Smooth muscle cell (in vitro differentiated cells): Measurements from ENCODE around the gene CBR1. TPM values are rescaled to one million over a fixed set of nuclear protein-coding genes. Genes with fewer than 3 reads are reported as not detected.

Experiments
- DNase-seq: peaks from one replicate; lab custom pipeline; 2025; ENCODE audit not compliant: unreplicated experiment; lab: John Stamatoyannopoulos, UW
- H2AFZ ChIP-seq: fragments of 200-600 bp; sonication (generic); 2 replicates; pipeline ENCODE4 v1.6.0; 2016; ENCODE audit warnings: antibody characterized with exemption, low read depth, mild to moderate bottlenecking
- H3F3A ChIP-seq: fragments of 200-600 bp; sonication (generic); 2 replicates; pipeline ENCODE4 v1.6.0; 2017; ENCODE audit warnings: antibody characterized with exemption, low read depth
- H3K27ac ChIP-seq: fragments of 200-600 bp; sonication (generic); 2 replicates; pipeline ENCODE4 v1.5.1; 2016; ENCODE audit warnings: low read depth, mild to moderate bottlenecking
- H3K27me3 ChIP-seq: fragments of 200-600 bp; sonication (generic); 2 replicates; pipeline ENCODE4 v1.6.1; 2016; ENCODE audit warnings: low read depth, mild to moderate bottlenecking
- H3K36me3 ChIP-seq: fragments of 200-600 bp; sonication (generic); 2 replicates; pipeline ENCODE4 v1.5.1; 2016; ENCODE audit warnings: low read depth
- H3K4me1 ChIP-seq: fragments of 200-600 bp; sonication (generic); 2 replicates; pipeline ENCODE4 v1.5.1; 2016; ENCODE audit warnings: low read depth
- H3K4me2 ChIP-seq: fragments of 200-600 bp; sonication (generic); 2 replicates; pipeline ENCODE4 v1.6.0; 2016; ENCODE audit warnings: mild to moderate bottlenecking
- H3K4me3 ChIP-seq: fragments of 200-600 bp; sonication (generic); 2 replicates; pipeline ENCODE4 v1.5.1; 2016; ENCODE audit warnings: mild to moderate bottlenecking
- H3K79me2 ChIP-seq: fragments of 200-600 bp; sonication (generic); 2 replicates; pipeline ENCODE4 v1.6.0; 2016; ENCODE audit warnings: low read depth, mild to moderate bottlenecking
- H3K9ac ChIP-seq: fragments of 200-600 bp; sonication (generic); 2 replicates; pipeline ENCODE4 v1.6.0; 2016; ENCODE audit warnings: low read depth
- H3K9me3 ChIP-seq: fragments of 200-600 bp; sonication (generic); replicated peaks from 2 replicates; pipeline ENCODE4 v1.5.1; 2016; ENCODE audit warnings: low read depth
- H4K20me1 ChIP-seq: fragments of 200-600 bp; sonication (generic); 2 replicates; pipeline ENCODE4 v1.6.0; 2016; ENCODE audit warnings: low read depth
- CTCF ChIP-seq: fragments of 200-600 bp; sonication (generic); IDR thresholded peaks from 2 replicates; pipeline ENCODE4 v1.5.1; 2017; ENCODE audit warnings: borderline replicate concordance, mild to moderate bottlenecking, antibody characterized with exemption; ENCODE audit not compliant: insufficient read depth, poor library complexity, severe bottlenecking
- WGBS: methylation state at CpG from one replicate; pipeline ENCODE4 v1.1.7; 2016; ENCODE audit warnings: low lambda C conversion rate; 5-methylcytosine and 5-hydroxymethylcytosine counted together
- polyA plus RNA-seq: library from polyadenylated mRNA; unstranded; fragments of >200 nt; fragmentation: Nextera tagmentation; extraction: Ambion mirVana; gene quantifications from 2 replicates; pipeline ENCODE4 v1.2.1, GENCODE V29; 2016
- total RNA-seq: library from RNA; depleted of rRNA; stranded (reverse); fragments of >200 nt; gene quantifications from 2 replicates; pipeline ENCODE4 v1.2.3, GENCODE V29; 2014

The CBR1 gene
- total and polyA plus RNA-seq, 2 experiments from 2014 or later = 67.1 to 90.7 TPM

GRCh38 chr21:36044056-36044455, 25.8 kb upstream of the CBR1 start:
- no peak for DNase-seq
- H3K27ac ChIP-seq = no peak overlapping the region
- H3K9me3 ChIP-seq = no peaks in the 10 kb centered on the region
- H3K4me2 ChIP-seq = no peak overlapping the region
- H3K27me3 ChIP-seq = no peaks in the 10 kb centered on the region
- H4K20me1 ChIP-seq = peaks cover 4% of the 10 kb centered on the region
- H3K9ac ChIP-seq = no peak overlapping the region
- no peak overlapping the region for H3K4me3 ChIP-seq
- WGBS = 69% methylated on average over 10 of the region's 10 CpGs
- no peaks in the 10 kb centered on the region for H3K79me2 ChIP-seq
- H3K36me3 ChIP-seq = peaks cover 19% of the 10 kb centered on the region
- no peak for TF ChIP-seq CTCF
- no peaks in the 10 kb centered on the region for H3F3A ChIP-seq
- no peak overlapping the region for H2AFZ ChIP-seq
- no peaks in the 10 kb centered on the region for H3K4me1 ChIP-seq

GRCh38 chr21:36045993-36046392, 23.8 kb upstream of the CBR1 start:
- H3K4me2 ChIP-seq = no peak overlapping the region
- H3K27me3 ChIP-seq = no peaks in the 10 kb centered on the region
- no peak overlapping the region for H3K4me3 ChIP-seq
- no peak for TF ChIP-seq CTCF
- H3K4me1 ChIP-seq = no peaks in the 10 kb centered on the region
- no peak overlapping the region for H2AFZ ChIP-seq
- H3K27ac ChIP-seq = no peak overlapping the region
- peaks cover 19% of the 10 kb centered on the region for H3K36me3 ChIP-seq
- 86% methylated on average over 1 of the region's 1 CpG for WGBS
- no peaks in the 10 kb centered on the region for H3F3A ChIP-seq
- no peak for DNase-seq
- H4K20me1 ChIP-seq = peaks cover 4% of the 10 kb centered on the region
- H3K9ac ChIP-seq = no peak overlapping the region
- no peaks in the 10 kb centered on the region for H3K9me3 ChIP-seq
- no peaks in the 10 kb centered on the region for H3K79me2 ChIP-seq

- Histone ChIP-seq H4K20me1 (peaks cover 4% of the 10 kb centered on the region), H3K4me2 (no peak overlapping the region), H3K36me3 (peaks cover 19% of the 10 kb centered on the region), H3K9me3 (no peaks in the 10 kb centered on the region), H3F3A (no peaks in the 10 kb centered on the region), H3K4me1 (no peaks in the 10 kb centered on the region), H3K27ac (no peak overlapping the region), H3K79me2 (no peaks in the 10 kb centered on the region), H3K4me3 (no peak overlapping the region), H2AFZ (no peak overlapping the region), H3K9ac (no peak overlapping the region), H3K27me3 (no peaks in the 10 kb centered on the region)
- no peak for DNase-seq
- WGBS = 82% methylated on average over 7 of the region's 7 CpGs
- no peak for TF ChIP-seq CTCF
Observed at GRCh38 chr21:36047139-36047538, 22.7 kb upstream of the CBR1 start.

GRCh38 chr21:36048357-36048756, 21.5 kb upstream of the CBR1 start:
- Histone ChIP-seq H3K4me1 (no peaks in the 10 kb centered on the region), H3K9ac (no peak overlapping the region), H4K20me1 (peaks cover 4% of the 10 kb centered on the region), H3F3A (no peaks in the 10 kb centered on the region), H3K36me3 (peaks cover 16% of the 10 kb centered on the region), H2AFZ (no peak overlapping the region), H3K4me3 (no peak overlapping the region), H3K79me2 (no peaks in the 10 kb centered on the region), H3K4me2 (no peak overlapping the region), H3K27me3 (no peaks in the 10 kb centered on the region), H3K9me3 (no peaks in the 10 kb centered on the region), H3K27ac (no peak overlapping the region)
- no peak for DNase-seq
- WGBS = 98% methylated on average over 7 of the region's 7 CpGs
- TF ChIP-seq CTCF = no peak
